Activated CD8-positive, alpha-beta T cell treated with anti-CD3 and anti-CD28 coated beads, Interleukin-2, amount 10 ng/mL, durations not matched to agents 7 days and 5 days (primary cell): ENCODE results near the gene SPATA7. TPM values are rescaled to one million over a fixed set of nuclear protein-coding genes. Genes with fewer than 3 reads are reported as not detected.

Source experiments
- ATAC-seq: fragments of 150-1000 bp; cut with Tn5 transposase; one replicate; pipeline ENCODE4 v1.10.0; 2021; ENCODE audit warnings: moderate library complexity
- CTCF ChIA-PET: fragments of 350-600 bp; sonication (Branson Sonifier 250); formaldehyde crosslinking; loops from one replicate; lab custom pipeline; 2021; ENCODE audit warnings: antibody characterized with exemption; lab: Charles Lee
- POLR2A ChIA-PET: fragments of 350-600 bp; sonication (Branson Sonifier 250); formaldehyde crosslinking; loops from one replicate; lab custom pipeline; 2021; ENCODE audit warnings: antibody characterized with exemption; lab: Charles Lee
- DNase-seq: peaks from one replicate; pipeline ENCODE4 v3.0.0-alpha.2; 2020
- H3K27ac Mint-ChIP-seq: one replicate; pipeline ENCODE4 v1.8.0; 2021; ENCODE audit warnings: mild to moderate bottlenecking, mixed read lengths
- H3K27me3 Mint-ChIP-seq: one replicate; pipeline ENCODE4 v1.8.0; 2021; ENCODE audit warnings: low read depth, mixed read lengths
- H3K36me3 Mint-ChIP-seq: one replicate; pipeline ENCODE4 v1.8.0; 2021; ENCODE audit warnings: low read depth, mixed read lengths
- H3K4me1 Mint-ChIP-seq: one replicate; pipeline ENCODE4 v1.8.0; 2021; ENCODE audit warnings: low read depth, mixed read lengths
- H3K4me3 Mint-ChIP-seq: one replicate; pipeline ENCODE4 v1.8.0; 2021; ENCODE audit warnings: mild to moderate bottlenecking, mixed read lengths
- H3K9me3 Mint-ChIP-seq: one replicate; pipeline ENCODE4 v1.8.0; 2022; ENCODE audit warnings: mixed read lengths; ENCODE audit not compliant: insufficient read depth
- total RNA-seq, 2 experiments: library from RNA; stranded (reverse); gene quantifications; one replicate each; pipeline ENCODE4 v1.2.3, GENCODE V29; 2021

SPATA7 gene
- total RNA-seq = 1 to 10 TPM; 3.3 to 4.3 TPM

GRCh38 chr14:88385212-88386101 lies at the start of gene SPATA7:
Gene SPATA7, plus strand, starts transcription at chr14:88385657. Its CDS starts 162 bp downstream, at chr14:88385819.
- peaks cover 10% of the 10 kb centered on the region for H3K27me3 Mint-ChIP-seq
- POLR2A ChIA-PET = interaction anchor here (0.8 to 1.2 kb wide), 2 partner anchors 373 to 457 kb away, joined by 3 read pairs; no protein-coding TSS in a partner anchor
- DNase-seq = peak; percentile 92
- H3K36me3 Mint-ChIP-seq = peaks cover 2% of the 10 kb centered on the region
- ATAC-seq = peak; percentile 99
- peaks cover 22% of the 10 kb centered on the region for H3K4me1 Mint-ChIP-seq
- CTCF ChIA-PET = interaction anchor here (1.5 to 2.7 kb wide), 2 partner anchors 57 to 196 kb away, joined by 4 to 12 read pairs; no protein-coding TSS in a partner anchor
- H3K27ac Mint-ChIP-seq = peak within 1 kb of the TSS; percentile 90
- no peaks in the 10 kb centered on the region for H3K9me3 Mint-ChIP-seq
- peak within 1 kb of the TSS; percentile 95 for H3K4me3 Mint-ChIP-seq

- H3K9me3 Mint-ChIP-seq = no peaks in the 10 kb centered on the region
- H3K36me3 Mint-ChIP-seq = no peaks in the 10 kb centered on the region
- no peak for DNase-seq
- ATAC-seq = no peak
- H3K27me3 Mint-ChIP-seq = peaks cover 5% of the 10 kb centered on the region
- no peak overlapping the region for H3K27ac Mint-ChIP-seq
- no peaks in the 10 kb centered on the region for H3K4me1 Mint-ChIP-seq
- ChIA-PET CTCF (no interaction called here), POLR2A (no interaction called here)
- H3K4me3 Mint-ChIP-seq = no peak overlapping the region
Observed at GRCh38 chr14:88340357-88340756, 45.1 kb upstream of the SPATA7 start.

- H3K4me3 Mint-ChIP-seq = no peak overlapping the region
- H3K4me1 Mint-ChIP-seq = no peaks in the 10 kb centered on the region
- CTCF ChIA-PET = no interaction called here
Observed at GRCh38 chr14:88342980-88343379, 42.5 kb upstream of the SPATA7 start.

GRCh38 chr14:88346048-88346639 lies 39.3 kb upstream of the SPATA7 start:
- POLR2A ChIA-PET = no interaction called here
- no peak overlapping the region for H3K27ac Mint-ChIP-seq
- no peaks in the 10 kb centered on the region for H3K4me1 Mint-ChIP-seq

More at GRCh38 chr14:88342980-88343379, 42.5 kb upstream of the SPATA7 start:
- Mint-ChIP-seq H3K9me3 (no peaks in the 10 kb centered on the region), H3K36me3 (no peaks in the 10 kb centered on the region), H3K27me3 (peaks cover 2% of the 10 kb centered on the region), H3K27ac (no peak overlapping the region)
- POLR2A ChIA-PET = no interaction called here
- DNase-seq = no peak
- no peak for ATAC-seq

GRCh38 chr14:88348546-88348945 lies 36.9 kb upstream of the SPATA7 start:
- no peaks in the 10 kb centered on the region for H3K4me1 Mint-ChIP-seq
- ATAC-seq (no peak), DNase-seq (no peak)
- H3K9me3 Mint-ChIP-seq = no peaks in the 10 kb centered on the region
- CTCF ChIA-PET = no interaction called here
- H3K4me3 Mint-ChIP-seq = no peak overlapping the region
- POLR2A ChIA-PET = no interaction called here
- H3K27ac Mint-ChIP-seq = no peak overlapping the region
- no peaks in the 10 kb centered on the region for H3K36me3 Mint-ChIP-seq
- no peaks in the 10 kb centered on the region for H3K27me3 Mint-ChIP-seq

More at GRCh38 chr14:88346048-88346639, 39.3 kb upstream of the SPATA7 start:
- no peaks in the 10 kb centered on the region for H3K27me3 Mint-ChIP-seq
- DNase-seq = no peak
- H3K9me3 Mint-ChIP-seq = no peaks in the 10 kb centered on the region
- no peak overlapping the region for H3K4me3 Mint-ChIP-seq
- ATAC-seq = no peak
- H3K36me3 Mint-ChIP-seq = no peaks in the 10 kb centered on the region
- CTCF ChIA-PET = interaction anchor here (1.8 kb wide), 1 partner anchor 157 kb away, joined by 5 read pairs; no protein-coding TSS in a partner anchor

- no peak overlapping the region for H3K4me3 Mint-ChIP-seq
- no peaks in the 10 kb centered on the region for H3K4me1 Mint-ChIP-seq
- ChIA-PET POLR2A (no interaction called here), CTCF (interaction anchor here (1.5 kb wide), 1 partner anchor 163 kb away, joined by 3 read pairs; no protein-coding TSS in a partner anchor)
- no peaks in the 10 kb centered on the region for H3K9me3 Mint-ChIP-seq
- H3K36me3 Mint-ChIP-seq = no peaks in the 10 kb centered on the region
- H3K27me3 Mint-ChIP-seq = no peaks in the 10 kb centered on the region
- H3K27ac Mint-ChIP-seq = no peak overlapping the region
- DNase-seq = no peak
- ATAC-seq = no peak
Observed at GRCh38 chr14:88351966-88352691, 33.3 kb upstream of the SPATA7 start.

GRCh38 chr14:88352698-88353097 lies 32.8 kb upstream of the SPATA7 start:
- ATAC-seq (no peak), DNase-seq (no peak)
- Mint-ChIP-seq H3K27me3 (no peaks in the 10 kb centered on the region), H3K27ac (no peak overlapping the region), H3K4me3 (no peak overlapping the region), H3K4me1 (no peaks in the 10 kb centered on the region), H3K36me3 (no peaks in the 10 kb centered on the region), H3K9me3 (no peaks in the 10 kb centered on the region)
- ChIA-PET POLR2A (no interaction called here), CTCF (interaction anchor here (1.5 kb wide), 1 partner anchor 163 kb away, joined by 3 read pairs; no protein-coding TSS in a partner anchor)

GRCh38 chr14:88354358-88354757 lies 31.1 kb upstream of the SPATA7 start:
- no peak overlapping the region for H3K4me3 Mint-ChIP-seq
- ATAC-seq (no peak), DNase-seq (no peak)
- H3K9me3 Mint-ChIP-seq = no peaks in the 10 kb centered on the region
- ChIA-PET POLR2A (no interaction called here), CTCF (no interaction called here)
- no peaks in the 10 kb centered on the region for H3K4me1 Mint-ChIP-seq
- no peaks in the 10 kb centered on the region for H3K36me3 Mint-ChIP-seq
- no peaks in the 10 kb centered on the region for H3K27me3 Mint-ChIP-seq
- H3K27ac Mint-ChIP-seq = no peak overlapping the region

GRCh38 chr14:88359500-88359899 lies 26.0 kb upstream of the SPATA7 start:
- H3K4me1 Mint-ChIP-seq = no peaks in the 10 kb centered on the region
- ATAC-seq = no peak
- no peak overlapping the region for H3K4me3 Mint-ChIP-seq
- no peak for DNase-seq
- H3K27me3 Mint-ChIP-seq = peaks cover 3% of the 10 kb centered on the region
- ChIA-PET POLR2A (no interaction called here), CTCF (no interaction called here)
- no peak overlapping the region for H3K27ac Mint-ChIP-seq
- H3K36me3 Mint-ChIP-seq = no peaks in the 10 kb centered on the region
- H3K9me3 Mint-ChIP-seq = no peaks in the 10 kb centered on the region

- H3K27ac Mint-ChIP-seq = no peak overlapping the region
- no peak for ATAC-seq
- no peaks in the 10 kb centered on the region for H3K36me3 Mint-ChIP-seq
- no peak overlapping the region for H3K4me3 Mint-ChIP-seq
- DNase-seq = no peak
- H3K4me1 Mint-ChIP-seq = no peaks in the 10 kb centered on the region
- peaks cover 8% of the 10 kb centered on the region for H3K27me3 Mint-ChIP-seq
- CTCF ChIA-PET = no interaction called here
- POLR2A ChIA-PET = no interaction called here
- H3K9me3 Mint-ChIP-seq = no peaks in the 10 kb centered on the region
Observed at GRCh38 chr14:88363644-88364043, 21.8 kb upstream of the SPATA7 start.

- Mint-ChIP-seq H3K27ac (no peak overlapping the region), H3K4me1 (no peaks in the 10 kb centered on the region), H3K9me3 (no peaks in the 10 kb centered on the region), H3K36me3 (no peaks in the 10 kb centered on the region), H3K27me3 (peaks cover 9% of the 10 kb centered on the region), H3K4me3 (no peak overlapping the region)
- CTCF ChIA-PET = no interaction called here
- no peak for DNase-seq
- ATAC-seq = no peak
- POLR2A ChIA-PET = no interaction called here
Observed at GRCh38 chr14:88364710-88365413, 20.6 kb upstream of the SPATA7 start.
